ENCODE measurements around the gene RGP1.

The RGP1 gene

DNA sequence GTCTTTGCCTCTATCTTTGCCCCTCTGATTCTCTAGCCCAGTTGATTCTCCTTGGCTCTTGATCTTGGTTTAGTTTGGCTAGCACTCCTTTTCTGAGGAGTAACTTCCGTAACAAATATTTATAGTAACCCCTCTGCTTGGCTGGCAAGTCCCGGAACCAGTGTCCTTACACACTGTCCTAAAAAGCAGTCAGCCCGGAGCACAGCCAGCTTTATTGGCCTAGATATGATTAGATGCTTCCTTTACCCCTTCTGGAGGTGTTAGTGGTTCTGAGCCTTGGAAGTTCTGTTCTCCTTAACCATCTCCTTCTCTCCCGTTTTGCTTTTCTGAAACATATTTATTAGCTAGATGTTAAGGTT lies 22.0 kb downstream of the RGP1 start:
- no peak for FAIRE-seq

GRCh38 chr9:35771534-35771933 lies 22.4 kb downstream of the RGP1 start:
- DNase-seq (ENCODE audit: low spot score): no peak
- FAIRE-seq: no peak

More for the DNA sequence above, 22.0 kb downstream of the RGP1 start:
- DNase-seq (ENCODE audit: low spot score): no peak

DNA sequence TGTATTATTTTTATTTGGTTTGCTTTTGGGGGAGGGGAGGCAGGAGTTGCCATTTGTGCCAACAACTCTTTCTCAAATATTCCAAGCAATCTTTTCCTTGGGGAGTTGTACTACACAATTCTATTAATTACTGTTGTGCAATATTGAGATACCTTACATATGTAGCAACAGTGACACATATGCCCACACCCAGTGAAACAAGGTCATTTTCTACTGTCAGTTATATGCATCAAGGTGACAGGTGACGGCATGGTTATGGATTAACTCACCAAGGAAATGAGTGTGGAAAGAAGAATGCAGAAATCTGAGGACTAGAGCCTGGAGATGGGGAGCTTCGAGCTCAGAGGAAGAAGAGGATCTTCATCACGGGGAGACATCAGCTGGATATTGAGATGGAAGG lies 22.9 kb downstream of the RGP1 start:
- DNase-seq (ENCODE audit: low spot score) (no peak), FAIRE-seq (no peak)

DNA sequence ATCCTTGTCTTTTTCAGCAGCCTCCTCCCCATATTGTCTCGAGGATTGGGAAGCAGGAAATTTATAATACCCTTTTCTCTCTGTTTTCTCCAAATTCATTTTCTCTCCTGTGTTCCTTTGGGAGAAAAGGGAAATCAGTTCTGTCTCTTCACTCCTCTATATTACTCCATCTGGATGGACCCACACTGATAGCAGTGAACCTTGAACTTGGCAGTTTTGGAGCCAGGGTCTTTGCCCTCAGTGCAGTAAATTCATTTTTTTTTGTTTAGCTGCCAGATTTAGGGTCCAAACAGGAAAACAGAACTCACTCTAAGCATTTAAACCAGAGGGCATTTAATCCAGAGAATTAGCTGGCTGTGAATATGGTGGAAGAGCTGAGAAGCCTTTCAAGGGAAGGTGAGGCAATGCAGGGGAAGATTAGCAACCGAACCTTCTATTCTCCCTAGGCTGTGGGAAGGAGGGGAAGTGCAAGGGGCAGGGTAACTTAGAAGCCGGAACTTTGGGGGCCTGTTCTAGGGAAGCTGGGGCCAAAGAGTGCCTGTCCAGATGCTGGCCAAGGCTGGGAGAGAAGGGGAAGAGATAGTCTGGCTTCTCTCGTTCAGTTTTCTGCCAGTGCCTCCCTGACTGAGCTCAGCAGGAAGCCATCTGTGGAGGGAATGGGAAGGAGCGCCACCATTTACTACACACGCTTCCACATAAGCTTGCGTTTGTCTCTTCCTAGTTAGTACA lies 26.0 kb downstream of the RGP1 start:
- no peak for FAIRE-seq
- no peak for DNase-seq (ENCODE audit: low spot score)

GRCh38 chr9:35776018-35776417 lies 26.9 kb downstream of the RGP1 start:
- FAIRE-seq (no peak), DNase-seq (ENCODE audit: low spot score) (no peak)

DNA sequence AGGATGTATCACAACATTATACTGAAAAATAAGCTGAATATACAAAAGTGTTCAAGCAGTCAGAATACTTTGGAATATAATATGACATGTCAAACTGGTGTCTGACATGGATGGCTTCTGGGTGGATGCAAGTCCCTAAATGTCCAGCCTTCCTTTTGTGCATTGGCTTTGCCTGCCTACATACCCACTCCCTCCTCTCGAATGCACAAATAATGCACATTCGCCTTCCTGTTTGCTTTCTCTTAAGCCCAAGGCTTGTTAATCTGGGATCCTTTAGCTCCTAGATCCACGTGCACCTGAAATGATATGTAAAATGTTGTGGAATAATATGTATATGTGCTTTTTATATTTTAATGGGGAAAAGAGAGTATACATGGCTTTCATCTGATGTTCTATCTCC lies 29.4 kb downstream of the RGP1 start:
- FAIRE-seq (no peak), DNase-seq (ENCODE audit: low spot score) (no peak)

- DNase-seq (ENCODE audit: low spot score) (no peak), FAIRE-seq (no peak)
Measured at GRCh38 chr9:35781066-35781465, 32.0 kb downstream of the RGP1 start.

GRCh38 chr9:35783418-35783817 lies 34.3 kb downstream of the RGP1 start:
- FAIRE-seq (no peak), DNase-seq (ENCODE audit: low spot score) (no peak)

DNA sequence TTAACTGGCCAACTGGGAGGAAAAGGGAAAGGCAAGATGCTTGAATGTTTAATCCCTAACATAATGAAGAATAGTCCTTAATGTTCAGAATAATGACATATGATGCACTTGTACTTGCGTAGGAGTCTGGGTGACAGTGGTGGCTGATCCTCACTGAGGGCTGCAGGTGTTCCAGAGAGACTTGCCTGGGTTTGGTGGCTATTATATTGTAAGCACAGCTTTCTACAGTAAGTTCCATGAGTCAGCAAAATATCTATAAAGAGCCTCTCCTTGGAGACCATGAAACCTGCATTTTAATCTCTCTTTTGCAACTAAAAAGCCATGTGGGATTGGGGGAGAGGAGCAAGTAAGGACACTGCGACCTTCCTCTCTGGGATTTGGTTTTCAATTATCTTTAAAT lies 40.5 kb downstream of the RGP1 start:
- FAIRE-seq (no peak), DNase-seq (ENCODE audit: low spot score) (no peak)

DNA sequence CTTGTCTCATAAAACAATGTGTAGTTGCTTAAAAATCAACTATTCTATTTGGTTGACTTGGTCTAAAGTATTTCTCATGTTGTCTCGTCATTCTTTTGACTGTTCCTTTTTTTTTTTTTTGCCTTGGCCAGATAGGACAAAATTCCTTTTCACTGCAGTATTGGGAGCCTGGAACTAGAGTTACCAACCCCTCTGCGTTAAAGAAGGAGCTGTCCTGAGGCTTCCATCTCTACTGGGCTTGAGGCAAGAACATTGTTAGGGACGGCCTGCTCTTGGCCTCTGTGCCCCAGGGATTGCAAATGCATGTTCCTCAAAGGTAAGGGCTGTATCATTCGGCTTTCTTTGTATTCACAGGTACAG lies 40.9 kb downstream of the RGP1 start:
- DNase-seq (ENCODE audit: low spot score) (no peak), FAIRE-seq (no peak)

DNA sequence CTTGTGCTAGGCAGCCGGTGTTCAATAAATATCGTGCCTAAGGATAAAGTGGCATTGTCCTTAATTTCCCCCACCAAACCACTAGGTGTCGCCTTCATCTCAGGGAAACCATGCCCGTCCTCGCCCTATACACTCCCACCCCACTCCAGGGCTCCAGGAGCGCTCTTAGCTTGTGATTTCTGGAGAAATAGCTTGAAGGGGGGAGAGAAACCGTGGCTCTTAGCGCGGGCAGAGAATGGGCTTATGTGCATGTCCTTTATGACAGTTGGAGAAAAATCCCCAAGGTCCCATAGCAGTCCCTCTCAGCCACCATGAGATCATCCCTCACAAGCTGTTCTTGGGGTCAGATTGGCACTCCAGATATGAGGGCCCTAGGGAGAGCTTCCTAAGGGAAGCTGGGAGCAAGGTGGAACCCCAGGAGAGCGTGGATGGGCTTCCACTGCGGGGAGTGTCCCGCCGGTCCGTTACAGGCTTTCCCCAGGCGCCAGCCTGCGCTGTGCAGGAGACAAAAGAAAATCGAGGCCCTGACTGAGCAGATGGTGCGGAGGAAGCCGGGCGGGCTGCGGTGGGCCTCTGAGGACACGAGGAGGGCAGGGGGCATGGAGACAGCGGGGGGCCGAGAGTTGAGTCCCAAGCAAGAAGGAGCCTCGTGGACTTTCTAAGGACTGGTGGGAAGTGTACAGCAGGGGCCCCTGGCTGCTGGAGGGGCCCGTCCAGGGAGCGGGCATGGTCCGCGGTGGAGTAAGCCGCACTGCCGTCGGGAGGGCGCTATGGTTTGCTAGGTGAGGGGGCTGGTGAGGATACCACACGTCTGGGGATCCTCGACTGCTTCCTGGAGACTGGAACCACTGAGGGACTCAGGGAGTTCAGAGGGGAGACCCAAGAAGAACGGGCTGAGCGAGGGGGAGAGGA lies 41.6 kb downstream of the RGP1 start:
- DNase-seq (ENCODE audit: low spot score) (peak; percentile 90), FAIRE-seq (peak; percentile 65)

- peak; percentile 51 for DNase-seq (ENCODE audit: low spot score)
- no peak for FAIRE-seq
Measured at GRCh38 chr9:35791297-35791921, 42.3 kb downstream of the RGP1 start, which contains the start of gene NPR2. NPR2 (plus strand) TSS chr9:35791591; CDS start chr9:35792409, 818 bp downstream.

DNA sequence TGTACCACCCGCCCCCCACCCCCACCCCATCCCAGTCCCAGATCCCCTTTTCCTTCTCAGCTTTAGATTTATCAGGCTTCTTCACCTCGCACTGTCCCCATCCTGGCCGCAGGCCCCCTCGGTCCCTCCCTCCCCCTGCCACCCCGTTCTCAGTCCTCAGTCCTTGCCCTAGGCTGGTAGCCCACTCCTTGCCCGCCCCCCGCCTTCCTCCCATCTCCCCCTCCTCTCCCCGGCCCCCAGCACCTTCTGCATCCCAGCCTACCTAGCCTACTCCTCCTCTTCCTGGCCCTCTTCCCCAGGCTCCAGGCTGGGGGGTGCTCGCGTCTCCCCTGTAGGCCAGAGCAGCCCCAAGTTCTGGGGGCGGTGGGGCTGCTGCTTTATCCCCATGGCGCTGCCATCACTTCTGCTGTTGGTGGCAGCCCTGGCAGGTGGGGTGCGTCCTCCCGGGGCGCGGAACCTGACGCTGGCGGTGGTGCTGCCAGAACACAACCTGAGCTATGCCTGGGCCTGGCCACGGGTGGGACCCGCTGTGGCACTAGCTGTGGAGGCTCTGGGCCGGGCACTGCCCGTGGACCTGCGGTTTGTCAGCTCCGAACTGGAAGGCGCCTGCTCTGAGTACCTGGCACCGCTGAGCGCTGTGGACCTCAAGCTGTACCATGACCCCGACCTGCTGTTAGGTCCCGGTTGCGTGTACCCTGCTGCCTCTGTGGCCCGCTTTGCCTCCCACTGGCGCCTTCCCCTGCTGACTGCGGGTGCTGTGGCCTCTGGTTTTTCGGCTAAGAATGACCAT lies 43.1 kb downstream of the RGP1 start:
- no peak for FAIRE-seq
- DNase-seq (ENCODE audit: low spot score): no peak

DNA sequence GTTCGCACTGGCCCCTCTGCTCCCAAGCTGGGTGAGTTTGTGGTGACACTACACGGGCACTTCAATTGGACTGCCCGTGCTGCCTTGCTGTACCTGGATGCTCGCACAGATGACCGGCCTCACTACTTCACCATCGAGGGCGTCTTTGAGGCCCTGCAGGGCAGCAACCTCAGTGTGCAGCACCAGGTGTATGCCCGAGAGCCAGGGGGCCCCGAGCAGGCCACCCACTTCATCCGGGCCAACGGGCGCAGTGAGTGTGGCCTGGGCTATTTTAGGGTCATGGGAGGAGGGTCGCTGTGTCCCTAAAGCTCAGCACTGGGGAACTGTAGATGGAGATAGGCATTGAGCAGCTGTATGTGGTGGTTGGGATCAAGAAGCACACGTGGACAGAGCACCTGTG lies 43.7 kb downstream of the RGP1 start:
- DNase-seq (ENCODE audit: low spot score) (no peak), FAIRE-seq (peak; percentile 92)

GRCh38 chr9:35793461-35793860 lies 44.4 kb downstream of the RGP1 start:
- FAIRE-seq (no peak), DNase-seq (ENCODE audit: low spot score) (no peak)

- FAIRE-seq (peak; percentile 30), DNase-seq (ENCODE audit: low spot score) (no peak)
Measured at GRCh38 chr9:35795695-35796094, 46.6 kb downstream of the RGP1 start.

- no peak for DNase-seq (ENCODE audit: low spot score)
- FAIRE-seq: no peak
Measured at GRCh38 chr9:35797311-35798109, 48.4 kb downstream of the RGP1 start.

- FAIRE-seq (peak; percentile 77), DNase-seq (ENCODE audit: low spot score) (peak; percentile 46)
Measured at GRCh38 chr9:35798658-35799374, 49.7 kb downstream of the RGP1 start.

DNA sequence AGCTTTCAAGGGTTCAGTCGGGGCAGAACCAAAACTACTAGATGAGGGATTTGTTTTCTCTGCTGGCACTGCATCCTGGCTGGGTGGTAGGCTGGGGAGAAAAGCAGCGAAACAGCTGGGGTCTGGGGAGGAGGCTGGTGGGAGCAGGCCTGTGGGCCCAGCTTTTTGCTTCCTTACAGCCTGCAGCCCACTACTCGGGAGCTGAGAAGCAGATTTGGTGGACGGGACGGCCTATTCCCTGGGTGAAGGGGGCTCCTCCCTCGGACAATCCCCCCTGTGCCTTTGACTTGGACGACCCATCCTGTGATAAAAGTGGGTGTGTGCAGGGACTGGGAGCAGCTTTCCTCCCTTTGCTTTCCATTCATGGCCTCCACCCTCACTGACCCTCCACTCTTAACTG lies 51.4 kb downstream of the RGP1 start:
- DNase-seq (ENCODE audit: low spot score) (no peak), FAIRE-seq (no peak)

All from urothelium cell line (cell line).